RWPE2 (cell line): ENCODE results near the gene VAV1.
"Not testable (repeated sequence)": the region's sequence is repeated elsewhere in the genome, so short reads cannot be mapped to it uniquely, and the experiment has no call there.

ENCODE experiments used
- ATAC-seq: fragments of 200-7000 bp; cut with Tn5 transposase; 3 replicates; pipeline ENCODE4 v1.9.1; 2021; ENCODE audit warnings: low read depth
- DNase-seq: peaks from one replicate; pipeline ENCODE4 v3.0.0-alpha.2; 2020; ENCODE audit warnings: low spot score
- H3K27ac ChIP-seq: fragments of 450-650 bp; 2 replicates; pipeline ENCODE4 v1.5.1; 2017; ENCODE audit warnings: mild to moderate bottlenecking; ENCODE audit not compliant: poor library complexity, severe bottlenecking
- H3K27me3 ChIP-seq: fragments of 250-450 bp; sonication (Bioruptor Pico); 2 replicates; pipeline ENCODE4 v1.5.1; 2021; ENCODE audit warnings: mild to moderate bottlenecking, moderate library complexity; ENCODE audit not compliant: insufficient read depth, poor library complexity, severe bottlenecking
- H3K36me3 ChIP-seq: fragments of 250-450 bp; sonication (Bioruptor Pico); 2 replicates; pipeline ENCODE4 v1.5.1; 2020; ENCODE audit warnings: low read depth, mild to moderate bottlenecking, moderate library complexity
- H3K4me1 ChIP-seq: fragments of 250-450 bp; sonication (Bioruptor Pico); 2 replicates; pipeline ENCODE4 v1.5.1; 2021; ENCODE audit warnings: mild to moderate bottlenecking, moderate library complexity; ENCODE audit not compliant: insufficient read depth, poor library complexity, severe bottlenecking
- H3K4me3 ChIP-seq: fragments of 250-450 bp; sonication (Bioruptor Pico); 2 replicates; pipeline ENCODE4 v1.5.1; 2021; ENCODE audit warnings: mild to moderate bottlenecking, moderate library complexity; ENCODE audit not compliant: severe bottlenecking
- H3K9me3 ChIP-seq: fragments of 250-450 bp; sonication (Bioruptor Pico); 2 replicates; pipeline ENCODE4 v1.5.1; 2021; ENCODE audit warnings: mild to moderate bottlenecking, moderate library complexity; ENCODE audit not compliant: severe bottlenecking
- TF ChIP-seq, protein P1 (sequence below): fragments of 450-650 bp; IDR thresholded peaks from one replicate; pipeline ENCODE4 v1.5.1; 2017; ENCODE audit warnings: mild to moderate bottlenecking, moderate library complexity; ENCODE audit not compliant: poor library complexity, severe bottlenecking

Gene VAV1

DNA sequence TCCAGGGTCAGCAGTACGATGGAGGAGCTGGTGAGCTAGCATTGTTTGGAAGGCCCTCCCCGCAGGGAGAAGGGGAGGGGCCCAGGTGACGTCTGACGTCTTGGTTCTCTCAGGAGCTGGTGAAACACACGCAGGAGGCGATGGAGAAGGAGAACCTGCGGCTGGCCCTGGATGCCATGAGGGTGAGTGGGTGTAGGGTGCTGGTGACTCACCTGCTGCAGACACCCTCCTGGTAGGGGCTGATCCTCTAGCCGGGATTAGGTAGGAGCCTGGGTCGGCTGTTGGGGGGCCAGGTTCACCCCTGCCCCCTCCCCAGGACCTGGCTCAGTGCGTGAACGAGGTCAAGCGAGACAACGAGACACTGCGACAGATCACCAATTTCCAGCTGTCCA is 55.8 kb downstream of the VAV1 start:
- no peaks in the 10 kb centered on the region for H3K27me3 ChIP-seq
- no peak overlapping the region for H3K27ac ChIP-seq
- TF ChIP-seq, protein P1, sequence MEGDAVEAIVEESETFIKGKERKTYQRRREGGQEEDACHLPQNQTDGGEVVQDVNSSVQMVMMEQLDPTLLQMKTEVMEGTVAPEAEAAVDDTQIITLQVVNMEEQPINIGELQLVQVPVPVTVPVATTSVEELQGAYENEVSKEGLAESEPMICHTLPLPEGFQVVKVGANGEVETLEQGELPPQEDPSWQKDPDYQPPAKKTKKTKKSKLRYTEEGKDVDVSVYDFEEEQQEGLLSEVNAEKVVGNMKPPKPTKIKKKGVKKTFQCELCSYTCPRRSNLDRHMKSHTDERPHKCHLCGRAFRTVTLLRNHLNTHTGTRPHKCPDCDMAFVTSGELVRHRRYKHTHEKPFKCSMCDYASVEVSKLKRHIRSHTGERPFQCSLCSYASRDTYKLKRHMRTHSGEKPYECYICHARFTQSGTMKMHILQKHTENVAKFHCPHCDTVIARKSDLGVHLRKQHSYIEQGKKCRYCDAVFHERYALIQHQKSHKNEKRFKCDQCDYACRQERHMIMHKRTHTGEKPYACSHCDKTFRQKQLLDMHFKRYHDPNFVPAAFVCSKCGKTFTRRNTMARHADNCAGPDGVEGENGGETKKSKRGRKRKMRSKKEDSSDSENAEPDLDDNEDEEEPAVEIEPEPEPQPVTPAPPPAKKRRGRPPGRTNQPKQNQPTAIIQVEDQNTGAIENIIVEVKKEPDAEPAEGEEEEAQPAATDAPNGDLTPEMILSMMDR: no peak
- peak; percentile 90 for DNase-seq
- peaks cover 10% of the 10 kb centered on the region for H3K4me1 ChIP-seq
- H3K4me3 ChIP-seq: no peak overlapping the region
- peak; percentile 93 for ATAC-seq
- no peaks in the 10 kb centered on the region for H3K9me3 ChIP-seq
- no peaks in the 10 kb centered on the region for H3K36me3 ChIP-seq

DNA sequence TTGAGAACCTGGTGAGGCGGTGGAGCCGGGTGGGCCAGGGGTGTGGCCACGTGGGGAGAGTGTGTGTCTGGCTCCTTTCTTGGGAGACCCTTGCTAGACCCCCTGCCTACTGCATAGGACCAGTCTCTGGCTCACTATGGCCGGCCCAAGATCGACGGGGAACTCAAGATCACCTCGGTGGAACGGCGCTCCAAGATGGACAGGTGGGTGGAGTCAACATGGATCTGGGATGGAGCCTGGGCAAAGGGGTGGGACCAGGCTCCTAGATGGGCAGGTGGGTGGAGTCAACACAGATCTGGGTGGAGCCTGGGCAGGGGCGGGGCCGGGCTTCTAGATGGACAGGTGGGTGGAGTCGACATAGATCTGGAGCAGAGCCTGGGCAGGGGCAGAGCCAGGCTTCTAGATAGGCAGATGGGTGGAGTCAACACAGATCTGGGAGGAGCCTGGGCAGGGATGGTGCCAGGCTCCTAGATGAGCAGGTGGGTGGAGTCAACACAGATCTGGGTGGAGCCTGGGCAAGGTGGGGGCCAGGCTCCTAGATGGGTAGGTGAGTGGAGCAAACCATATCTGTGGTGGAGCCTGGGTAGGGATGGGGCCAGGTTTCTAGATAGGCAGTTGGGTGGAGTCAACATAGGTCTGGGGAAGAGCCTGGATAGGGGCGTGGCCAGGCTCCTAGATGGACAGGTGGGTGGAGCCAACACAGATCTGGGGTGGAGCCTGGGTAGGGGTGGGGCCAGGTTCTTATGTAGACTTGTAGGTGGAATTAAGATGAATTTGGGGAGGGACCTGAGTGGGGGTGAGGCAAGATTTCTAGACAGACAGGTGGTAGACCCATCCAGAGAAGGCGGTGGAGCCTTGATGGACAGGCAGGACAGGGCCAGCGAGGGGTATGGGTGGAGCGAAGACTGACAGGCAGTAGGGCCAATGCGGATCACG is 56.5 kb downstream of the VAV1 start:
- no peak for DNase-seq
- no peaks in the 10 kb centered on the region for H3K9me3 ChIP-seq
- H3K36me3 ChIP-seq: no peaks in the 10 kb centered on the region
- no peak overlapping the region for H3K4me3 ChIP-seq
- peak; percentile 59 for ATAC-seq
- no peak overlapping the region for H3K27ac ChIP-seq
- TF ChIP-seq, protein P1: no peak
- H3K27me3 ChIP-seq: no peaks in the 10 kb centered on the region
- peaks cover 10% of the 10 kb centered on the region for H3K4me1 ChIP-seq

DNA sequence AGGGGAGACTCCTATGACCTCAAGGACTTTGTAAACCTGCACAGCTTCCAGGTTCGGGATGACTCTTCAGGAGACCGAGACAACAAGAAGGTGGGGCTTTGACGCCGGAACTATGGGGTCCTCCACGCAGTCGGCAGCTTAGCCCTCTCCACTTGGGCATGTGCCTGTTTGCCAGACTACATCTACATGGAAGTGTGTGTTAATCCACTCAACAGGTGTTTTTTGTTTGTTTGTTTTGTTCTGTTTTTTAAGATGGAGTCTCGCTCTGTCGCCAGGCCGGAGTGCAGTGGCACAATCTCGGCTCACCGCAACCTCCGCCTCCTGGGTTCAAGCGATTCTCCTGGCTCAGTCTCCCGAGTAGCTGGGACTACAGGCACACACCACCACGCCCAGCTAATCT is 57.3 kb downstream of the VAV1 start:
- not testable (repeated sequence) for DNase-seq, H3K9me3 ChIP-seq, H3K36me3 ChIP-seq, ATAC-seq, H3K27me3 ChIP-seq, H3K27ac ChIP-seq, H3K4me3 ChIP-seq
- H3K4me1 ChIP-seq: peaks cover 10% of the 10 kb centered on the region

DNA sequence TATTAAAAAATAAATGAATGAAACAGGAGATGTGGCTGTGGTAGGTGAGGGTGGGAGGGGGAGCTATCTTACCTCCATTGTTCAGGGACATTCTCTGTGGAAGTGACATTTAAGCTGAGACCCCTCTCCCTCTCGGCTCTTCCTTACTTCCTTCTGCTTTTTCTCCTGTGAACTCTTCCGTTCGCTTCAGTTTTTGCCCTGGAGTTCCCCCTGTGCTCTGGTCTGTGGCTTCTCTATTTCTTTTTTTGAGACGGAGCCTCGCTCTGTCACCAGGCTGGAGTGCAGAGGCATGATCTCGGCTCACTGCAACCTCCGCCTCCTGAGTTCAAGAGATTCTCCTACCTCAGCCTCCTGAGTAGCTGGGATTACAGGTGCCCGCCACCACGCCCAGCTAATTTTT is 58.6 kb downstream of the VAV1 start:
- ATAC-seq, H3K4me3 ChIP-seq, H3K27me3 ChIP-seq, DNase-seq, H3K9me3 ChIP-seq, H3K36me3 ChIP-seq, H3K27ac ChIP-seq: not testable (repeated sequence)
- peaks cover 10% of the 10 kb centered on the region for H3K4me1 ChIP-seq

DNA sequence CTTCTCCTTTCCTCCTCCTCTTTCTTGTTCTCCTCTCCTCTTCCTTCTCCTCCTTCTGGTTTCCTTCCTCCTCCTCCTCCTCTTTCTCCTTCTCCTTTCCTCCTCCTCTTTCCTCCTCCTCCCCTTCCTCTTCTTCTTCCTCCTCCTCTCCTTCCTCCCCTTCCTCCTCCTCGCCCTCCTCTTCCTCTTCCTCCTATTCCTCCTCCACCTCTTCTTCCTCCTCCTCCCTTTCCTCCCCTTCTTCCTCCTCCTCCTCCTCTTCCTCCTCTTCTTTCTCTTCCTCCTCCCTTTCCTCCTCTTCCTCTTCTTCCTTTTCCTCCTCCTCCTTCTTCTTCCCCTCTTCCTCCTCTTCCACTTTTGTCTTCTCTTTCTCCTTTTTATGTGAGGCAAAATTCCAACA is 59.9 kb downstream of the VAV1 start:
- H3K4me3 ChIP-seq: no peak overlapping the region
- no peaks in the 10 kb centered on the region for H3K36me3 ChIP-seq
- no peak overlapping the region for H3K27ac ChIP-seq
- DNase-seq (no peak), ATAC-seq (no peak)
- H3K4me1 ChIP-seq: peaks cover 10% of the 10 kb centered on the region
- no peaks in the 10 kb centered on the region for H3K27me3 ChIP-seq
- TF ChIP-seq, protein P1: no peak
- no peaks in the 10 kb centered on the region for H3K9me3 ChIP-seq

DNA sequence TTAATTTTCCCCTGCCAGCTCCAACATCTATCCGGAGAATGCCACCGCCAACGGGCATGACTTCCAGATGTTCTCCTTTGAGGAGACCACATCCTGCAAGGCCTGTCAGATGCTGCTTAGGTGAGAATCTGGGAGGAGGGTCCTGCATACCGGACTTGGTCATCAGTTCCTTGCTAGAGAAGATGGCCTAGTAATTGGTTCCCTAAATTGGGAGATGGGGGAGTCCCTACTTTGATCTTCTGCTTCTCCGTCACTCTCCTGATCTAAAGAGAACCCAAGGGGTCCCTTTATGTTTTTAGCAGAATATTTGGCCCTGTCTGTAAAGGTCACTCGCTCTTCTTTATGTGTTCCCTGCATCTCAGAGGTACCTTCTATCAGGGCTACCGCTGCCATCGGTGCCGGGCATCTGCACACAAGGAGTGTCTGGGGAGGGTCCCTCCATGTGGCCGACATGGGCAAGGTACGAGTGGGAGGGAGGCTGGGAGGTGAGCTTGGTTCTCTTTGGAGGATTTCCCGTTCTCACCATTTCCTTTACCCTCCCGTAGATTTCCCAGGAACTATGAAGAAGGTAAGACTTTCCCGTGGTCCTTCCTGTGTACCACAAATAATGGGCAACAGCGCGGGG is 60.8 kb downstream of the VAV1 start:
- no peaks in the 10 kb centered on the region for H3K9me3 ChIP-seq
- H3K27ac ChIP-seq: no peak overlapping the region
- TF ChIP-seq, protein P1: no peak
- no peak for DNase-seq
- H3K4me3 ChIP-seq: no peak overlapping the region
- no peak for ATAC-seq
- no peaks in the 10 kb centered on the region for H3K27me3 ChIP-seq
- H3K36me3 ChIP-seq: no peaks in the 10 kb centered on the region
- peaks cover 5% of the 10 kb centered on the region for H3K4me1 ChIP-seq
